Measurements from ENCODE around the gene PIEZO2.

DNA sequence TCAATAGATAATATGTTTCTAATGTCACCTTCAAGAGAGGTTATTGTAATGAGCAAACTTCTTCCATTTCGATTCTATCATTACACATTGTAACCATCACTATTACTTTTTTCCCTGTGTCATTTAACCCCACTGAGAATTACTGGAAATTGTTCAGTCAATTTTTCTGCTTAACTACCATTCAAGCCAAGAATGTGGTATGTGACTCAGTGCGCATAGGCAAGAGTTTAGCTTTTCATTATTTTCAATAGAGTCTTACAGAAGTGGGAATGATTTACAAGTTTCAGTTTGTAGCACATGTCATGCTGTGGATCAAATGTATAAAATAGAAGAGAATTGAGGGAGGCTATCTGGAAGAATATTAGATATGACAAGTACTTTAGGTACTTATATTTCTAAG, 34.3 kb upstream of the PIEZO2 start:
- TF ChIP-seq, protein P1, sequence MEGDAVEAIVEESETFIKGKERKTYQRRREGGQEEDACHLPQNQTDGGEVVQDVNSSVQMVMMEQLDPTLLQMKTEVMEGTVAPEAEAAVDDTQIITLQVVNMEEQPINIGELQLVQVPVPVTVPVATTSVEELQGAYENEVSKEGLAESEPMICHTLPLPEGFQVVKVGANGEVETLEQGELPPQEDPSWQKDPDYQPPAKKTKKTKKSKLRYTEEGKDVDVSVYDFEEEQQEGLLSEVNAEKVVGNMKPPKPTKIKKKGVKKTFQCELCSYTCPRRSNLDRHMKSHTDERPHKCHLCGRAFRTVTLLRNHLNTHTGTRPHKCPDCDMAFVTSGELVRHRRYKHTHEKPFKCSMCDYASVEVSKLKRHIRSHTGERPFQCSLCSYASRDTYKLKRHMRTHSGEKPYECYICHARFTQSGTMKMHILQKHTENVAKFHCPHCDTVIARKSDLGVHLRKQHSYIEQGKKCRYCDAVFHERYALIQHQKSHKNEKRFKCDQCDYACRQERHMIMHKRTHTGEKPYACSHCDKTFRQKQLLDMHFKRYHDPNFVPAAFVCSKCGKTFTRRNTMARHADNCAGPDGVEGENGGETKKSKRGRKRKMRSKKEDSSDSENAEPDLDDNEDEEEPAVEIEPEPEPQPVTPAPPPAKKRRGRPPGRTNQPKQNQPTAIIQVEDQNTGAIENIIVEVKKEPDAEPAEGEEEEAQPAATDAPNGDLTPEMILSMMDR (IDR thresholded peaks at IDR 0.05; ENCODE audit: insufficient read depth, low read length, poor library complexity, severe bottlenecking): no peak
- TF ChIP-seq EZH2phosphoT487 (conservative IDR thresholded peaks at IDR 0.05; ENCODE audit: low read length): no peak

All from SU-DHL-6 (cell line).